ENCODE data around the gene BSG.

DNA sequence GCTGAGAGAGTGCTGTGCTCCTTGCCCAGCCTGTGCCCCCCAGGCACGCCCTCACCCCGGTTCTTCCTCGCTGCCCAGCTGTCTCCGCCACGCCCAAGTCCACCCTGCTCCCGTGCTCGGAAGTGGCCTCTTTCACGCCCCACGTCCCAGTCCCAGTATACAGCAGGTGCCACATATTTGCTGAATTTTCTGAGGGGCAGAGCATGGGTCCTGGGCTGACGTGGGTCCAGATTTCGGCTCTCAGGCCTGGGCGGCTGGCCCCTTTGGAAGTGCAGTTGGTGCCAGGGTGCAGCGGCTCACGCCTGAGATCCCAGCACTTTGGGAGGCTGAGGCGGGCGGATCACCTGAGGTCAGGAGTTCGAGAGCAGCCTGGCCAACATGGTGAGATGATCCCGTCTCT lies 20.7 kb downstream of the BSG start:
- TF ChIP-seq POU2F2 (IDR thresholded peaks at IDR 0.05; ENCODE audit: low read depth, low read length), result no peak
- no peak for TF ChIP-seq TAF1 (IDR thresholded peaks at IDR 0.05; ENCODE audit: low read depth, low read length)

Data from GM12891 (cell line).